ENCODE measurements around the gene ELAVL4. TPM values are rescaled to one million over a fixed set of nuclear protein-coding genes. Genes with fewer than 3 reads are reported as not detected.

Gene ELAVL4
- total and polyA plus RNA-seq, 2 donors (not counting 3 experiments of a cell fraction or from before 2014, with no cell fraction given) = not detected

DNA sequence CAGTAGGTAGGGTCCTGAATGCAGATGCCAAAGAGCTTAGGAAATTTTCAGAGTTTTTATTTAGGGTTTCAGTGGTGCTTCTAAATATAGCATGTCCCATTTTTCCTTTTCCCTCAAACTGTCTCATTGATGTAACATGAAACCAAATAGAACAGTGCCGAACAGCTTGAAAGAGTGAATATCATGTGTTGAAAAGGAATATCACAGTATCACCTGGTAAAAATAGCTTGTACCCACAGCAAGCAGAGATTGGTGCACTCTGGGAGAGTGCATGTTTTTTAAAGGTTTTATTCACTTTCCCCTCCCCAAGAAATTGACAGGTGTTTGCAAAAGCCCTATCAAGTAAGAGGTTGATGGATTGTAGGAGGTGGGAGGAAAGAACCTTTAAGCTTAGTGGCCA, 41.9 kb upstream of the ELAVL4 start:
- TF ChIP-seq POLR2A (IDR thresholded peaks at IDR 0.05; ENCODE audit: low read depth, low read length) (no peak), JUN (IDR thresholded peaks at IDR 0.05; ENCODE audit: borderline replicate concordance, insufficient read depth, insufficient read length, low read depth) (no peak), GATA2 (IDR thresholded peaks at IDR 0.05; ENCODE audit: insufficient read depth, insufficient read length, low read depth, low read length) (no peak), FOS (IDR thresholded peaks at IDR 0.05; ENCODE audit: borderline replicate concordance, insufficient read depth, low read length) (no peak), EZH2 (IDR thresholded peaks at IDR 0.05; ENCODE audit: borderline replicate concordance, low read depth, low read length, severe bottlenecking) (no peak), MYC (IDR thresholded peaks at IDR 0.05; ENCODE audit: low read depth, low read length) (no peak), POLR2AphosphoS5 (IDR thresholded peaks at IDR 0.05; ENCODE audit: insufficient read depth, low read depth, low read length) (no peak)
- TF ChIP-seq, protein P1, sequence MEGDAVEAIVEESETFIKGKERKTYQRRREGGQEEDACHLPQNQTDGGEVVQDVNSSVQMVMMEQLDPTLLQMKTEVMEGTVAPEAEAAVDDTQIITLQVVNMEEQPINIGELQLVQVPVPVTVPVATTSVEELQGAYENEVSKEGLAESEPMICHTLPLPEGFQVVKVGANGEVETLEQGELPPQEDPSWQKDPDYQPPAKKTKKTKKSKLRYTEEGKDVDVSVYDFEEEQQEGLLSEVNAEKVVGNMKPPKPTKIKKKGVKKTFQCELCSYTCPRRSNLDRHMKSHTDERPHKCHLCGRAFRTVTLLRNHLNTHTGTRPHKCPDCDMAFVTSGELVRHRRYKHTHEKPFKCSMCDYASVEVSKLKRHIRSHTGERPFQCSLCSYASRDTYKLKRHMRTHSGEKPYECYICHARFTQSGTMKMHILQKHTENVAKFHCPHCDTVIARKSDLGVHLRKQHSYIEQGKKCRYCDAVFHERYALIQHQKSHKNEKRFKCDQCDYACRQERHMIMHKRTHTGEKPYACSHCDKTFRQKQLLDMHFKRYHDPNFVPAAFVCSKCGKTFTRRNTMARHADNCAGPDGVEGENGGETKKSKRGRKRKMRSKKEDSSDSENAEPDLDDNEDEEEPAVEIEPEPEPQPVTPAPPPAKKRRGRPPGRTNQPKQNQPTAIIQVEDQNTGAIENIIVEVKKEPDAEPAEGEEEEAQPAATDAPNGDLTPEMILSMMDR (IDR thresholded peaks at IDR 0.05; ENCODE audit: extremely low read depth in 1 of 2, insufficient read depth in 1 of 2, low read depth in 1 of 2, low read length in 2 of 2) = no peak
- TF ChIP-seq, protein P2, sequence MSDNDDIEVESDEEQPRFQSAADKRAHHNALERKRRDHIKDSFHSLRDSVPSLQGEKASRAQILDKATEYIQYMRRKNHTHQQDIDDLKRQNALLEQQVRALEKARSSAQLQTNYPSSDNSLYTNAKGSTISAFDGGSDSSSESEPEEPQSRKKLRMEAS (IDR thresholded peaks at IDR 0.05; ENCODE audit: insufficient read depth, insufficient read length) = no peak
- intact Hi-C loops (cut with micrococcal nuclease) (no loop called here), dilution Hi-C loops (cut with MboI; ENCODE audit: extremely low pct_ligation_motif_present, low sequenced_read_pairs) (no loop called here)
- H2AFZ ChIP-seq (ENCODE audit: low read depth, low read length) = no peak overlapping the region
- no peak overlapping the region for H3K4me2 ChIP-seq (ENCODE audit: insufficient read depth, low read length)
- no peaks in the 10 kb centered on the region for H3K27me3 ChIP-seq (ENCODE audit: control insufficient read depth in 2 of 2, insufficient read depth in 2 of 2, low read length in 2 of 2)
- H4K20me1 ChIP-seq (replicated peaks; ENCODE audit: control insufficient read depth, extremely low read depth, insufficient read depth, low read length) = no peaks in the 10 kb centered on the region
- no peak overlapping the region for H3K9ac ChIP-seq (replicated peaks; ENCODE audit: extremely low read depth, insufficient read depth, low read length)
- H3K9me1 ChIP-seq (replicated peaks; ENCODE audit: control insufficient read depth, extremely low read depth, insufficient read depth, low read length) = no peaks in the 10 kb centered on the region
- DNase-seq (ENCODE audit: low read depth, low spot score) (no peak), FAIRE-seq (no peak)
- no peak overlapping the region for H3K4me3 ChIP-seq (replicated peaks in 1 of 3; ENCODE audit: insufficient read depth in 1 of 3, low read depth in 1 of 3, low read length in 3 of 3)
- CTCF ChIA-PET = no interaction called here
- POLR2A ChIA-PET = no interaction called here
- H3K27ac ChIP-seq (ENCODE audit: insufficient read depth, low read depth, low read length) = no peak overlapping the region
- no peaks in the 10 kb centered on the region for H3K9me3 ChIP-seq (replicated peaks; ENCODE audit: control insufficient read depth, insufficient read depth, low read length)
- H3K36me3 ChIP-seq (ENCODE audit: control insufficient read depth in 2 of 2, extremely low read depth in 1 of 2, insufficient read depth in 2 of 2, low read length in 2 of 2) = no peaks in the 10 kb centered on the region
- H3K4me1 ChIP-seq (ENCODE audit: control insufficient read depth, extremely low read depth, insufficient read depth, low read length) = no peaks in the 10 kb centered on the region
- no peaks in the 10 kb centered on the region for H3K79me2 ChIP-seq (ENCODE audit: control insufficient read depth, insufficient read depth, low read length)
- no TSS peak for BruUV-seq (replicated peaks)
